Gastroesophageal sphincter (tissue), 4 donors: ENCODE data around the gene ST3GAL5. TPM values are rescaled to one million over a fixed set of nuclear protein-coding genes. Genes with fewer than 3 reads are reported as not detected.
A peak's percentile ranks its signal among the peaks of the same experiment; 100 is the strongest.
"Not testable (repeated sequence)": the region's sequence is repeated elsewhere in the genome, so short reads cannot be mapped to it uniquely, and the experiment has no call there.

Experiments
- ATAC-seq: fragments of 150-250 bp; one replicate; pipeline ENCODE4 v1.9.1; 2016; ENCODE audit warnings: mild to moderate bottlenecking, moderate library complexity
- H3K27ac ChIP-seq, 4 donors: fragments of 200-600 bp; sonication (generic) in 3 of 4; 1 replicate in 3 of 4; 2 replicates in 1 of 4; pipeline ENCODE4 v1.5.1; 2016 to 2019
- H3K27me3 ChIP-seq: fragments of 200-600 bp; sonication (generic); one replicate; pipeline ENCODE4 v1.5.1; 2019
- H3K36me3 ChIP-seq, 2 donors: fragments of 200-600 bp; sonication (generic); one replicate each; pipeline ENCODE4 v1.5.1; 2019; ENCODE audit warnings: control low read depth in 1 of 2
- H3K4me1 ChIP-seq, 3 donors: fragments of 200-600 bp; sonication (generic); 1 replicate in 2 of 3; 2 replicates in 1 of 3; pipeline ENCODE4 v1.5.1; 2016 to 2019; ENCODE audit warnings: control low read depth in 2 of 3
- H3K4me3 ChIP-seq, 2 donors: fragments of 200-600 bp; sonication (generic); one replicate each; pipeline ENCODE4 v1.5.1; 2019; ENCODE audit warnings: mild to moderate bottlenecking in 1 of 2, moderate library complexity in 1 of 2
- H3K9me3 ChIP-seq, 3 donors: fragments of 200-600 bp; sonication (generic); one replicate each; pipeline ENCODE4 v1.5.1; 2017 to 2019; ENCODE audit warnings: control low read depth in 2 of 3
- EP300 ChIP-seq: sonication (generic); formaldehyde crosslinking; IDR thresholded peaks from one replicate; pipeline ENCODE4 v1.6.1; 2017; ENCODE audit warnings: antibody characterized with exemption, mild to moderate bottlenecking
- POLR2A ChIP-seq, 2 donors: fragments of 450-650 bp; IDR thresholded peaks; one replicate each; pipeline ENCODE4 v1.6.1; 2017; ENCODE audit warnings: antibody characterized with exemption in 2 of 2, mild to moderate bottlenecking in 2 of 2, moderate library complexity in 1 of 2
- POLR2AphosphoS5 ChIP-seq: sonication (generic); formaldehyde crosslinking; IDR thresholded peaks from one replicate; pipeline ENCODE4 v1.6.1; 2017; ENCODE audit warnings: antibody characterized with exemption
- WGBS, 2 donors: methylation state at CpG; one replicate each; pipeline ENCODE4 v1.1.5; 2018; ENCODE audit warnings: low coverage in 1 of 2; 5-methylcytosine and 5-hydroxymethylcytosine counted together
- total RNA-seq, 4 donors: library from RNA; depleted of rRNA; stranded (reverse); fragments of >200 nt; gene quantifications; one replicate each; pipeline ENCODE4 v1.1.0, GENCODE V29; 2016
- TF ChIP-seq, protein P1 (sequence below), 4 experiments: fragments of 200-600 bp in 2 of 4; fragments of 450-650 bp in 2 of 4; sonication (generic) in 1 of 4; IDR thresholded peaks; one replicate each; pipeline ENCODE4 v1.5.1; 2017 to 2019; ENCODE audit warnings: antibody characterized with exemption in 4 of 4, mild to moderate bottlenecking in 2 of 4, moderate library complexity in 2 of 4

The ST3GAL5 gene
- total RNA-seq, 4 donors from 2014 or later: 15.2 to 55.9 (median 22.7) TPM

DNA sequence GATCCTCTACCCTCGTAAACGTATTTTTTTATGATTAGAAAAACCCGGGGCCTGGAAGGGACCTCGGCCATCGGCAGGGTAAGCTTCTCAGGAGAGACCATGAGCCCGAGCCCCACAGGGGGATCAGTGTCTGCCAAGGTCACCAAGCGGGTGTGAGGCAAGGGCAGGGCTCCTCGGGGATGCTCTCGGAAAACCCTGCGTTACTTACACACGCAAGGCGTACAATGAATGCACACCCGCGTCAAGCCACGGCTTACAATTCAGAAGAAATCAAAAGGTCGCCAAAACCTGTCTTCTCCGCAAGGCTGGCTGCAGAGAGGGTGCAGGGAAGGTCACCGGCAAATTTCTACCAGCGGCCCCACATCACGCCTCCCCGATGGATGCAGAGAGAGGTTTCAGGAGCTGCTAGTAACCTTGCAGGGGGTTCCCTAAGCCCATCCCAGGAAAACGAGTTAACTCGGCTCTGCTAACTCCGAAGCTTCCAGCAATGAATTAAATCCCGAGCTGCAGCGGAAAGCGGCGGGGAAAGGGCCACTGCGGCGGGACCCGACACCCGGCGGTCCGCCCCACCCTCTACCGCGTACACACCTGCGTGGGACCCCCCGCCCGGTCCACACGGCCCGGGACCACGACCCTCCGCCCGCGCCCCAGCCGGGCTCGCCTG, 638 bp downstream of the ST3GAL5 start:
- no peak for ATAC-seq
- Histone ChIP-seq H3K4me3 (peak overlapping the region; percentile 66 to 94), H3K27ac (peak overlapping the region; percentile 31 to 89 (median 88)), H3K36me3 (no peaks in the 10 kb centered on the region), H3K4me1 (peaks cover 0 to 71% (median 24%) of the 10 kb centered on the region in 3 donors), H3K9me3 (no peaks in the 10 kb centered on the region), H3K27me3 (no peaks in the 10 kb centered on the region)
- TF ChIP-seq EP300: no peak
- TF ChIP-seq POLR2A (IDR thresholded peaks at IDR 0.05): no peak
- TF ChIP-seq, protein P1, sequence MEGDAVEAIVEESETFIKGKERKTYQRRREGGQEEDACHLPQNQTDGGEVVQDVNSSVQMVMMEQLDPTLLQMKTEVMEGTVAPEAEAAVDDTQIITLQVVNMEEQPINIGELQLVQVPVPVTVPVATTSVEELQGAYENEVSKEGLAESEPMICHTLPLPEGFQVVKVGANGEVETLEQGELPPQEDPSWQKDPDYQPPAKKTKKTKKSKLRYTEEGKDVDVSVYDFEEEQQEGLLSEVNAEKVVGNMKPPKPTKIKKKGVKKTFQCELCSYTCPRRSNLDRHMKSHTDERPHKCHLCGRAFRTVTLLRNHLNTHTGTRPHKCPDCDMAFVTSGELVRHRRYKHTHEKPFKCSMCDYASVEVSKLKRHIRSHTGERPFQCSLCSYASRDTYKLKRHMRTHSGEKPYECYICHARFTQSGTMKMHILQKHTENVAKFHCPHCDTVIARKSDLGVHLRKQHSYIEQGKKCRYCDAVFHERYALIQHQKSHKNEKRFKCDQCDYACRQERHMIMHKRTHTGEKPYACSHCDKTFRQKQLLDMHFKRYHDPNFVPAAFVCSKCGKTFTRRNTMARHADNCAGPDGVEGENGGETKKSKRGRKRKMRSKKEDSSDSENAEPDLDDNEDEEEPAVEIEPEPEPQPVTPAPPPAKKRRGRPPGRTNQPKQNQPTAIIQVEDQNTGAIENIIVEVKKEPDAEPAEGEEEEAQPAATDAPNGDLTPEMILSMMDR (IDR thresholded peaks at IDR 0.05): no peak
- TF ChIP-seq POLR2AphosphoS5: no peak
- WGBS, 2 donors: 0% methylated on average over 3 of the region's 47 CpGs; no CpG with 5 or more reads in 1 of the 2 donors

DNA sequence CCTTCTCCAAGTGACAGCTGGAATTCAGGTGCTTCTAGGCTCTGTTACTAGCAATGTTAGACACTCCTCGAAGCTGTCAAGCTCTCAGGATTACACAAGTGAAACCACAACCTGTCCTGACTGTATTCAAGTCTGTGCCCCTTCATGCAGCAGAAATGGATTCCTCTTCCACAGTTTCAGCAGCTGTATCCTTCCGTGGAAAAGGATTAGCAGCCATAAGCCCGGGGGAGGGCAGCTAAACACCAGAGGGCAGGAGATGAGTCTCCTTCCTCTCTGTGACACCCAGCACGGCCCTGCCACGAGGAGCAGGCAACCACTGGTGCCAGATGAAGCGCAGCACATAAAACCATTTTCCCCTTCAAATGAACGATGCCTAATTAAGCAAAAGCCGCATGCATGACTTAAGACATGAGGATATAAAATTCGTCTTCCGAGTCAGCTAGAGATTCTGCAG, 1.2 kb downstream of the ST3GAL5 start:
- Histone ChIP-seq H3K27ac (peak overlapping the region; percentile 19 to 89 (median 88)), H3K36me3 (no peaks in the 10 kb centered on the region), H3K4me1 (peaks cover 0 to 68% (median 24%) of the 10 kb centered on the region in 3 donors), H3K4me3 (peak overlapping the region; percentile 66 to 94), H3K27me3 (no peaks in the 10 kb centered on the region), H3K9me3 (no peaks in the 10 kb centered on the region)
- WGBS, 2 donors: 5% methylated on average over 2 of the region's 10 CpGs; no CpG with 5 or more reads in 1 of the 2 donors
- TF ChIP-seq, protein P1 (IDR thresholded peaks at IDR 0.05): peak in 3 of 4 experiments; percentile 22 to 59 (median 38)
- TF ChIP-seq POLR2A (IDR thresholded peaks at IDR 0.05) (no peak), POLR2AphosphoS5 (peak; percentile 25), EP300 (no peak)
- no peak for ATAC-seq

DNA sequence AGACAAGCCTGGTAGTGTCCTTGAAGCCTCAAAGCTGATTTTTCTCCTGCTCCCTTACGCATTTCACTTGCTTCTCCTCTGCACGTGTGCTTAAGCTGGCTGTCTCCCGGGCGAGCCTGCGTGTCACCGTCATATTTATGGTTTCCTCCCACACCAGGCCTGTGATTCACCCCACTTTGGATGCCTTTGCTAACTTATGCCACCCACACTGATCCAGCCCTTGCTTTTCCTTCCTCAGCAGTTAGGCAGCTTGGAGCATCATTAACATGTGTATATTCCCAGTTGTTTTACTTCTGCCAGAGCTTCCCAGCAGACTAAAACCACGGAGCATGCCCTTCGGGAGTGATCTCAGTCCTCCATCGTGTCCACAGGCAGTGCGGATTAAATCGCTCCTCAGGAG, 2.2 kb downstream of the ST3GAL5 start:
- Histone ChIP-seq H3K27me3 (no peaks in the 10 kb centered on the region), H3K27ac (peak overlapping the region in 3 of 4 donors; percentile 87 to 89 (median 89)), H3K4me1 (peaks cover 0 to 59% (median 24%) of the 10 kb centered on the region in 3 donors), H3K36me3 (peaks cover 0 to 9% of the 10 kb centered on the region in 2 donors), H3K9me3 (no peaks in the 10 kb centered on the region), H3K4me3 (peak overlapping the region in 1 of 2 donors; percentile 94)
- TF ChIP-seq EP300 (no peak), POLR2AphosphoS5 (peak; percentile 91)
- ATAC-seq: peak; percentile 37
- WGBS, 2 donors: 8 to 20% methylated on average over 1 to 8 of the region's 11 CpGs

DNA sequence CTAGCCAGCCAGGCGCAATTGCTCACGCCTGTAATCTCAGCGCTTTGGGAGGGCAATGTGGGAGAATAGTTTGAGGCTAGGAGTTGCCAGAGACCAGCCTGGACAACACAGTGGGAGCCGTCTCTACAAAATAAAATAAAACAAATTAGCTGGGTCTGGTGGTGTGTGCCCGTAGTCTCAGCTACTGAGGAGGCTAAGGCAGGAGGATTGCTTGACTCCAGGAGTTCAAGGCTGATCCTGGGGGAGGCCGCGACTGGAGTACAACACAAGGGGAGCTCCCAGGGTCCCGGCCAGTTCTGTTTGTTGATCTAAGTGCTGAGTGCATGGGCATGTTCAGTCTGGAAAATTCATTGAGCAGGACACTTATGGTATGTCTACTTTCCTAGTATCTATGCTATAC, 2.6 kb downstream of the ST3GAL5 start:
- Histone ChIP-seq H3K9me3 (no peaks in the 10 kb centered on the region), H3K4me3 (peak overlapping the region in 1 of 2 donors; percentile 94), H3K27me3 (no peaks in the 10 kb centered on the region), H3K4me1 (peaks cover 0 to 56% (median 24%) of the 10 kb centered on the region in 3 donors), H3K36me3 (peaks cover 0 to 9% of the 10 kb centered on the region in 2 donors), H3K27ac (peak overlapping the region in 3 of 4 donors; percentile 87 to 89 (median 89))
- no peak for ATAC-seq
- TF ChIP-seq, protein P1 (IDR thresholded peaks at IDR 0.05): no peak
- no peak for TF ChIP-seq POLR2AphosphoS5
- no peak for TF ChIP-seq POLR2A (IDR thresholded peaks at IDR 0.05)
- TF ChIP-seq EP300: no peak
- WGBS, 2 donors: 80 to 86% methylated on average over 1 to 8 of the region's 8 CpGs

DNA sequence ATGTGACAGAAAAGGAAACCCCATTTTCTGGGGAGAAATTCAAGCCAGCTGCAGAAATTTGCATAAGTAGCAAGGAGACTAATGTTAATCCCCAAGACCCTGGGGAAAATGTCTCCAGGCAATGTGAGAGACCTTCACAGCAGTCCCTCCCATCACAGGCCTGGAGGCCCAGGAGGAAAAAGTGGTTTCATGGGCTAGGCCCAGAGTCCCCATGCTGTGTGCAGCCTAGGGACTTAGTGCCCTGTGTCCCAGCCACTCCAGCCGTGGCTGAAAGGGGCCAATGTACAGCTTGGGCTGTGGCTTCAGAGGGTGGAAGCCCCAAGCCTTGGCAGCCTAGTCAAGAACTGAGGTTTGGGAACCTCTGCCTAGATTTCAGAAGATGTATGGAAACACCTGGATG, 7.0 kb downstream of the ST3GAL5 start:
- not testable (repeated sequence) for H3K27me3 ChIP-seq, H3K9me3 ChIP-seq, ATAC-seq, H3K36me3 ChIP-seq, H3K4me3 ChIP-seq, H3K27ac ChIP-seq
- WGBS, 2 donors: no CpG with 5 or more reads among the region's 1 CpG
- H3K4me1 ChIP-seq: peaks cover 0 to 26% (median 7%) of the 10 kb centered on the region in 3 donors

DNA sequence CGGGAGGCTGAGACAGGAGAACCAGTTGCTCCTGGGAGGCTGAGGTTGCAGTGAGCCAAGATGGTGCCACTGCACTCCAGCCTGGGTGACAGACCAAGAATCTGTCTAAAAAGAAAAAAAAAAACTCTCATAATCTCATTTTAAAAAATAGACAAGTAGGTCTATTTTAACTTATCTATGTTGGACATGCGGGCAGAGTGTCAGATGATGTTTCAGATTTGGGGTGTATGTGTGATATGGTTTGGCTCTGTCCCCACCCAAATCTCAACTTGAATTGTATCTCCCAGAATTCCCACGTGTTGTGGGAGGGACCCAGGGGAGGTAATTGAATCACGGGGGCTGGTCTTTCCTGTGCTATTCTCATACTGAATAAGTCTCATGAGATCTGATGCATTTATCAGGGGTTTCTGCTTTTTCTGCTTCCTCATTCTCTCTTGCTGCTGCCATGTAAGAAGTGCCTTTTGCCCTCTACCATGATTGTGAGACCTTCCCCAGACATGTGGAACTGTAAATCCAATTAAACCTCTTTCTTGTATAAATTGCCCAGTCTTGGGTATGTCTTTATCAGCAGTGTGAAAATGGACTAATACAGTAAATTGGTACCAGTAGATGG, 8.0 kb downstream of the ST3GAL5 start:
- not testable (repeated sequence) for H3K36me3 ChIP-seq, H3K27me3 ChIP-seq, H3K9me3 ChIP-seq, ATAC-seq, H3K4me3 ChIP-seq, H3K27ac ChIP-seq
- peaks cover 0 to 21% (median 3%) of the 10 kb centered on the region in 3 donors for H3K4me1 ChIP-seq
- WGBS, 2 donors: 54 to 75% methylated on average over 3 to 4 of the region's 4 CpGs
